ENCODE results near the gene MROH9. TPM values are rescaled to one million over a fixed set of nuclear protein-coding genes. Genes with fewer than 3 reads are reported as not detected.

Gene MROH9
- total and polyA plus RNA-seq, 7 donors: not detected

GRCh38 chr1:171081314-171081753 lies 146.0 kb downstream of the MROH9 start:
- Histone ChIP-seq H3K4me1 (no peaks in the 10 kb centered on the region), H3K9me3 (no peaks in the 10 kb centered on the region), H3K4me3 (no peak overlapping the region), H3K27me3 (ENCODE audit: insufficient read depth in 3 of 3, low read length in 2 of 3) (no peaks in the 10 kb centered on the region), H3K27ac (peak overlapping the region; percentile 12), H3K36me3 (ENCODE audit: insufficient read depth in 1 of 2, low read depth in 1 of 2) (no peaks in the 10 kb centered on the region)
- intact Hi-C loops (cut with DNase I): loop anchor here in 1 of 2 donors (2.0 to 10.0 kb wide), 2 partner anchors 145 to 233 kb away; partner anchors contain the start of gene FMO4
- ATAC-seq (no peak), DNase-seq (no peak)
- peak; percentile 35 for TF ChIP-seq CTCF (IDR thresholded peaks at IDR 0.05)

DNA sequence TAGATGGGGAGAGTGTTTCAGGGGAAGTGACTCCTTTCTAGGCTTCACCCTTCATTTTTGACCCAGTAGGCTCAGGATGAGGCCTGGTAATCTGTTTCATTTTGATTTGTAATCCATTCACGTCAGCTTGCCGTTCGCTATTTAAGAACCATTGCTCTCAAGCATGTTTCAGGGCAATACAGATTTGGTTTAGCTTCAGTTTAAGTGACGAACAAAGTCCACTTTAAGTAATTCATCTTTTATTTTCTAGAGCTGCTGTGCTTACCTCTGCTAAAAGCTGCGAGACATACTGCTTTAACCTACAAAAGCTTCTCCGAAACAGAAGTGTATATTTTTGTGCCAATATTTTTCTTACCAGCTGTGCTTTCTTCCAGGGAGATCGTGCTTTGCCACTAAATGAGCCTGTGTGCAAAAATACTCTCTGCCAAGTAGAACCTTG lies 146.4 kb downstream of the MROH9 start:
- no peaks in the 10 kb centered on the region for H3K9me3 ChIP-seq
- H3K36me3 ChIP-seq (ENCODE audit: insufficient read depth in 1 of 2, low read depth in 1 of 2): no peaks in the 10 kb centered on the region
- intact Hi-C loops (cut with DNase I): loop anchor here in 1 of 2 donors (2.0 to 10.0 kb wide), 2 partner anchors 145 to 233 kb away; partner anchors contain the start of gene FMO4
- ATAC-seq: no peak
- H3K27me3 ChIP-seq (ENCODE audit: insufficient read depth in 3 of 3, low read length in 2 of 3): no peaks in the 10 kb centered on the region
- no peaks in the 10 kb centered on the region for H3K4me1 ChIP-seq
- H3K4me3 ChIP-seq: no peak overlapping the region
- DNase-seq: no peak
- H3K27ac ChIP-seq: peak overlapping the region; percentile 12
- 28 to 49% (median 31%) methylated on average over 7 of the region's 7 CpGs for WGBS, 3 donors
- no peak for TF ChIP-seq CTCF (IDR thresholded peaks at IDR 0.05)

DNA sequence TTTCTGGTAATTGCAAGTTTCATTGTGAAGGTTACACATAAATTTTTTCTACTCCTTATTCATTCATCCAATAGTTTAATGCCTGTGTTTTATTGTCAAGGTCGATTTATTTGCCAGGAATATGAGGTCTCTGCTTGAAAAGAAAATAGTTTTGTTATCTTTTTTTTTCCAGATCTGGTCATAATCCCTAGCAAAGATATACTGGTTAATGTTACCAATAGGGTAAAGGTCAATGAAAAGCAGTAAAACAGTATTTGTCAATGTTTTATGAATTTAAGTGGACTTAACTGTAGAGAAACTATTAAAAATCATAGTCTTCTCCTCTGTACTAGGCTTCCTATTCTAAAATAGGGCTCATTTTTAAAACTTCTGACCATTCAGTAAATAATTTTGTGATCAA lies 147.3 kb downstream of the MROH9 start:
- no peaks in the 10 kb centered on the region for H3K36me3 ChIP-seq (ENCODE audit: insufficient read depth in 1 of 2, low read depth in 1 of 2)
- ATAC-seq: no peak
- H3K27ac ChIP-seq: no peak overlapping the region
- TF ChIP-seq CTCF (IDR thresholded peaks at IDR 0.05): no peak
- no peak overlapping the region for H3K4me3 ChIP-seq
- H3K9me3 ChIP-seq: no peaks in the 10 kb centered on the region
- WGBS, 3 donors: 49 to 57% (median 52%) methylated on average over 1 of the region's 1 CpG
- intact Hi-C loops (cut with DNase I): loop anchor here in 1 of 2 donors (10.0 kb wide), 1 partner anchor 232 kb away; the partner anchor contains the start of gene FMO4
- no peak for DNase-seq
- H3K27me3 ChIP-seq (ENCODE audit: insufficient read depth in 3 of 3, low read length in 2 of 3): no peaks in the 10 kb centered on the region
- no peaks in the 10 kb centered on the region for H3K4me1 ChIP-seq

DNA sequence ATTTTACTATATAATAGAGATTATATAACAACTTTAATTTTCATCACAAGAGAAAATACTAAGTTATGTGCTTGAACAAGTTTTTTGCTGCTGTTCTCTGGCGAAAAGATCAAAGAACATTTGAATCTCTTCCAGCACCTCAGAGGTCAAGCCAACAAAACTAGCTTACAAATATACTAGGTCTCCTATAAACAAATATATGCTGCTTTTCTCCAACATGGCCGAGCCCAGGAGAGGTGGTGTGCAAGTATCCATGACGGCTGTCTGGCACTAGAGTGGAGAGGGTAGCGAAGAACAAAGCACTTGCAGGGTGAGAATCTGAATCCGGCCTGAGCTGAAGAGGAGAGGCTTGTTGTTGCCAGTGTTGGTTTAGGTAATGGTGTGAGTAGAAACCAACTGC lies 147.9 kb downstream of the MROH9 start:
- WGBS, 3 donors: 84 to 92% (median 86%) methylated on average over 5 of the region's 5 CpGs
- H3K36me3 ChIP-seq (ENCODE audit: insufficient read depth in 1 of 2, low read depth in 1 of 2): no peaks in the 10 kb centered on the region
- H3K27me3 ChIP-seq (ENCODE audit: insufficient read depth in 3 of 3, low read length in 2 of 3): no peaks in the 10 kb centered on the region
- H3K9me3 ChIP-seq: no peaks in the 10 kb centered on the region
- no peak for ATAC-seq
- no peak overlapping the region for H3K4me3 ChIP-seq
- intact Hi-C loops (cut with DNase I): loop anchor here in 1 of 2 donors (10.0 kb wide), 1 partner anchor 232 kb away; the partner anchor contains the start of gene FMO4
- no peak for DNase-seq
- no peak for TF ChIP-seq CTCF (IDR thresholded peaks at IDR 0.05)
- H3K4me1 ChIP-seq: no peaks in the 10 kb centered on the region
- no peak overlapping the region for H3K27ac ChIP-seq

- intact Hi-C loops (cut with DNase I): loop anchor here in 1 of 2 donors (10.0 kb wide), 1 partner anchor 231 kb away; the partner anchor contains the start of gene FMO4
- no peak overlapping the region for H3K4me3 ChIP-seq
- H3K27ac ChIP-seq: no peak overlapping the region
- H3K27me3 ChIP-seq (ENCODE audit: insufficient read depth in 3 of 3, low read length in 2 of 3): no peaks in the 10 kb centered on the region
- no peak for TF ChIP-seq CTCF (IDR thresholded peaks at IDR 0.05)
- ATAC-seq (no peak), DNase-seq (no peak)
- H3K36me3 ChIP-seq (ENCODE audit: insufficient read depth in 1 of 2, low read depth in 1 of 2): no peaks in the 10 kb centered on the region
- H3K4me1 ChIP-seq: no peaks in the 10 kb centered on the region
- H3K9me3 ChIP-seq: no peaks in the 10 kb centered on the region
Measured at GRCh38 chr1:171084091-171084490, 148.8 kb downstream of the MROH9 start.
